Loucy (cell line): ENCODE measurements around the gene CDKN2B-AS1.

Experiments used
- EZH2phosphoT487 ChIP-seq: fragments of 200-600 bp; IDR thresholded peaks from 2 replicates; pipeline ENCODE4 v1.6.1; 2018; ENCODE audit warnings: antibody characterized with exemption, mild to moderate bottlenecking, moderate library complexity, borderline replicate concordance
- TF ChIP-seq, protein P1 (sequence below): fragments of 200-600 bp; sonication (generic); conservative IDR thresholded peaks from 2 replicates; pipeline ENCODE4 v1.5.1; 2014; ENCODE audit warnings: mild to moderate bottlenecking, antibody characterized with exemption, low read length

DNA sequence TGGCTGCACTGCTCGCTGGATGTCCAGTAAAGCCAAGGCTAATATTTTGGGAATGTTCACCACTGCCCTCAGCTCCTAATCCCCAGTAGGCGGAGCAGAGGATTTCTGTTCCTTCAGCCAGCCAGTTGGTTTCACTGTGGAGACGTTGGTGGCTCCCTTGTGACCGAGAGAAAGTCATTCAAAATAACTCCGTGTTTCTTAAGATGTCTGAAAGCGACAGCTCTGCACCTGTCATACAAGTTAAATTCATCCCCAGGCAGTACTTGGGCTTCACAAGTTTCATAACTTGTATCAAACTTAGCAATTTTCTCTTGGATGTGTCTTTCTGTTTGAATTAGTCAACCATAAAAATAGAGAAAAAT is 14.9 kb downstream of the CDKN2B-AS1 start:
- TF ChIP-seq, protein P1, sequence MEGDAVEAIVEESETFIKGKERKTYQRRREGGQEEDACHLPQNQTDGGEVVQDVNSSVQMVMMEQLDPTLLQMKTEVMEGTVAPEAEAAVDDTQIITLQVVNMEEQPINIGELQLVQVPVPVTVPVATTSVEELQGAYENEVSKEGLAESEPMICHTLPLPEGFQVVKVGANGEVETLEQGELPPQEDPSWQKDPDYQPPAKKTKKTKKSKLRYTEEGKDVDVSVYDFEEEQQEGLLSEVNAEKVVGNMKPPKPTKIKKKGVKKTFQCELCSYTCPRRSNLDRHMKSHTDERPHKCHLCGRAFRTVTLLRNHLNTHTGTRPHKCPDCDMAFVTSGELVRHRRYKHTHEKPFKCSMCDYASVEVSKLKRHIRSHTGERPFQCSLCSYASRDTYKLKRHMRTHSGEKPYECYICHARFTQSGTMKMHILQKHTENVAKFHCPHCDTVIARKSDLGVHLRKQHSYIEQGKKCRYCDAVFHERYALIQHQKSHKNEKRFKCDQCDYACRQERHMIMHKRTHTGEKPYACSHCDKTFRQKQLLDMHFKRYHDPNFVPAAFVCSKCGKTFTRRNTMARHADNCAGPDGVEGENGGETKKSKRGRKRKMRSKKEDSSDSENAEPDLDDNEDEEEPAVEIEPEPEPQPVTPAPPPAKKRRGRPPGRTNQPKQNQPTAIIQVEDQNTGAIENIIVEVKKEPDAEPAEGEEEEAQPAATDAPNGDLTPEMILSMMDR, result no peak
- no peak for TF ChIP-seq EZH2phosphoT487
